H1 (cell line): ENCODE results near the gene RRP1B. TPM values are rescaled to one million over a fixed set of nuclear protein-coding genes. Genes with fewer than 3 reads are reported as not detected.

ENCODE experiments used
- ASH2L ChIP-seq: fragments of 200-600, 300-600 bp; sonication (generic); IDR thresholded peaks from one replicate; pipeline ENCODE4 v1.7.1; 2017; ENCODE audit warnings: low read length
- CBX5 ChIP-seq: fragments of 300-800, 300-1000 bp; sonication (generic); IDR thresholded peaks from 2 replicates; pipeline ENCODE4 v1.7.1; 2016; ENCODE audit warnings: antibody characterized with exemption, low read length, low read depth
- GABPA ChIP-seq: IDR thresholded peaks from 2 replicates; pipeline ENCODE4 v1.6.1; 2011; ENCODE audit warnings: mild to moderate bottlenecking, low read length, moderate library complexity, borderline replicate concordance; ENCODE audit not compliant: insufficient read depth
- HDAC2 ChIP-seq, 2 experiments: fragments of 300-600 bp in 1 of 2; sonication (generic) in 1 of 2; IDR thresholded peaks; 2 replicates each; pipeline ENCODE4 v1.6.1; 2011 to 2012; ENCODE audit warnings: low read depth in 2 of 2, low read length in 2 of 2, mild to moderate bottlenecking in 2 of 2, moderate library complexity in 2 of 2, borderline replicate concordance in 1 of 2, inconsistent platforms in 1 of 2
- JUND ChIP-seq: IDR thresholded peaks from 2 replicates; pipeline ENCODE4 v1.6.1; 2011; ENCODE audit warnings: mild to moderate bottlenecking, improper control_type of control experiment, low read length
- KDM1A ChIP-seq: fragments of 200-600, 300-600 bp; sonication (generic); IDR thresholded peaks from 2 replicates; pipeline ENCODE4 v1.7.1; 2016; ENCODE audit warnings: mild to moderate bottlenecking, low read length, borderline replicate concordance
- MAFK ChIP-seq: IDR thresholded peaks from 2 replicates; pipeline ENCODE4 v1.6.1; 2012; ENCODE audit warnings: low read depth, mild to moderate bottlenecking, improper control_type of control experiment, low read length
- MAX ChIP-seq: IDR thresholded peaks from 2 replicates; pipeline ENCODE4 v1.6.1; 2012; ENCODE audit warnings: inconsistent platforms
- POLR2A ChIP-seq, 2 experiments: IDR thresholded peaks; 1 replicate in 1 of 2; 2 replicates in 1 of 2; pipeline ENCODE4 v1.6.1; 2011; ENCODE audit warnings: low read depth in 2 of 2, low read length in 2 of 2, mild to moderate bottlenecking in 2 of 2; ENCODE audit errors: control extremely low read depth in 1 of 2
- POU5F1 ChIP-seq: IDR thresholded peaks from 2 replicates; pipeline ENCODE4 v1.6.1; 2011; ENCODE audit warnings: low read depth, mild to moderate bottlenecking, low read length, moderate library complexity
- SAP30 ChIP-seq: fragments of 300-600 bp; sonication (generic); IDR thresholded peaks from 2 replicates; pipeline ENCODE4 v1.7.1; 2012; ENCODE audit warnings: low read length, moderate library complexity, mild to moderate bottlenecking, inconsistent platforms; ENCODE audit not compliant: insufficient read depth, insufficient replicate concordance
- SP1 ChIP-seq: IDR thresholded peaks from 2 replicates; pipeline ENCODE4 v1.6.1; 2011; ENCODE audit warnings: low read depth, low read length
- SP2 ChIP-seq: IDR thresholded peaks from 2 replicates; pipeline ENCODE4 v1.6.1; 2012; ENCODE audit warnings: mild to moderate bottlenecking, low read length, inconsistent platforms
- SUZ12 ChIP-seq: fragments of 200-600 bp; sonication (generic); IDR thresholded peaks from 2 replicates; pipeline ENCODE4 v1.6.1; 2012; ENCODE audit warnings: mild to moderate bottlenecking, inconsistent platforms, low read length, moderate library complexity, mixed read lengths
- polyA plus RNA-seq, 7 experiments: library from polyadenylated mRNA; depleted of rRNA in 3 of 7; stranded (reverse) in 5 of 7; unstranded in 2 of 7; fragments of >200 nt in 5 of 7; fragments of 200-250 nt in 2 of 7; gene quantifications; 1 replicate in 5 of 7; 2 replicates in 1 of 7; 4 replicates in 1 of 7; pipeline versions ENCODE4 v1.2.1 to v1.2.3, GENCODE V29; 2011 to 2013; ENCODE audit warnings: missing spikeins in 2 of 7, mixed read lengths in 2 of 7
- total RNA-seq: library from RNA; stranded (reverse); fragmentation: NEBNext Ultra II Directional; extraction: Animal tissue kit (Norgen Biotek cat#: 25700); gene quantifications from 2 replicates; pipeline ENCODE4 v1.2.1, GENCODE V29; 2021

The RRP1B gene
- total and polyA plus RNA-seq, 2 of the 8 experiments (the other 6 are each of a cell fraction or from before 2014, with no cell fraction given), result 25.8 to 97.3 TPM

- TF ChIP-seq JUND (no peak), SP2 (no peak), SP1 (0 out of 2 replicates have a peak, but pooled peaks have one; percentile 11), GABPA (no peak), POLR2A (IDR thresholded peaks at IDR 0.05; ENCODE audit: control extremely low read depth in 1 of 2, low read depth in 2 of 2, low read length in 2 of 2) (peak; percentile 88 to 92), HDAC2 (IDR thresholded peaks at IDR 0.05; ENCODE audit: borderline replicate concordance in 1 of 2, low read depth in 2 of 2, low read length in 2 of 2) (peak in 1 of 2 experiments; percentile 93; a peak in 1 of 4 replicates), ASH2L (peak; percentile 77), MAFK (no peak), KDM1A (no peak), CBX5 (no peak), MAX (peak; percentile 100), POU5F1 (no peak), SAP30 (peak; percentile 34), SUZ12 (no peak)
Observed at GRCh38 chr21:43659136-43660000, at the start of gene RRP1B, which contains the start of gene HSF2BP (continued).
